Middle frontal gyrus (tissue), 1 donor: Measurements from ENCODE around the gene SIX5.

Experiments
- DNase-seq: peaks from one replicate; pipeline ENCODE4 v3.0.0-alpha.2; 2015; ENCODE audit warnings: low spot score; ENCODE audit errors: extremely low spot score

Gene SIX5

GRCh38 chr19:45715139-45715538 lies 53.9 kb downstream of the SIX5 start:
- DNase-seq, result no peak
